NCI-H748 (cell line): ENCODE results near the gene ATG9B.
"Not testable (repeated sequence)": the region's sequence is repeated elsewhere in the genome, so short reads cannot be mapped to it uniquely, and the experiment has no call there.

Experiments
- DNase-seq: peaks from one replicate; lab custom pipeline; 2025; ENCODE audit not compliant: unreplicated experiment; lab: John Stamatoyannopoulos, UW

ATG9B gene

GRCh38 chr7:151038951-151039849 lies 14.9 kb upstream of the ATG9B start:
- DNase-seq, result peak; percentile 25

GRCh38 chr7:151035902-151036301 lies 11.6 kb upstream of the ATG9B start:
- DNase-seq, result no peak

- DNase-seq, result no peak
Measured at GRCh38 chr7:151035026-151035717, 10.9 kb upstream of the ATG9B start.

GRCh38 chr7:151034312-151035025 lies 10.2 kb upstream of the ATG9B start:
- DNase-seq, result no peak

- DNase-seq, result no peak
Measured at GRCh38 chr7:151033864-151034249, 9.6 kb upstream of the ATG9B start.

- no peak for DNase-seq
Measured at GRCh38 chr7:151032936-151033863, 8.9 kb upstream of the ATG9B start.

- DNase-seq, result no peak
Measured at GRCh38 chr7:151031011-151031410, 6.7 kb upstream of the ATG9B start.

- DNase-seq, result no peak
Measured at GRCh38 chr7:151028948-151029501, 4.7 kb upstream of the ATG9B start.

- DNase-seq, result peak; percentile 99
Measured at GRCh38 chr7:151028131-151028947, 4.0 kb upstream of the ATG9B start, which contains the start of gene ABCB8. Gene ABCB8 (plus strand): TSS chr7:151028450. CDS start chr7:151028516, 66 bp downstream.

GRCh38 chr7:151027728-151028130 lies 3.4 kb upstream of the ATG9B start:
- DNase-seq, result not testable (repeated sequence)

- not testable (repeated sequence) for DNase-seq
Measured at GRCh38 chr7:151026771-151027727, 2.8 kb upstream of the ATG9B start.

GRCh38 chr7:151025924-151026671 lies 1.8 kb upstream of the ATG9B start:
- DNase-seq, result no peak

GRCh38 chr7:151023232-151023631 lies 1.1 kb downstream of the ATG9B start:
- DNase-seq, result no peak

GRCh38 chr7:151020231-151020630 lies 4.1 kb downstream of the ATG9B start:
- DNase-seq, result no peak

GRCh38 chr7:151019130-151019447 lies 5.2 kb downstream of the ATG9B start:
- no peak for DNase-seq

GRCh38 chr7:151018421-151019129 lies 5.7 kb downstream of the ATG9B start:
- peak; percentile 13 for DNase-seq

- DNase-seq, result peak; percentile 71
Measured at GRCh38 chr7:151017953-151018420, 6.3 kb downstream of the ATG9B start.
